Upper lobe of left lung (tissue), 4 donors: ENCODE data around the gene ATP8B1.

ENCODE experiments used
- EP300 ChIP-seq, 4 donors: sonication (generic); formaldehyde crosslinking; IDR thresholded peaks; one replicate each; pipeline ENCODE4 v1.5.1; 2017; ENCODE audit warnings: antibody characterized with exemption in 4 of 4, control low read depth in 2 of 4
- POLR2AphosphoS5 ChIP-seq, 2 donors: sonication (generic); formaldehyde crosslinking; IDR thresholded peaks; one replicate each; pipeline ENCODE4 v1.5.1; 2017; ENCODE audit warnings: antibody characterized with exemption in 2 of 2
- TF ChIP-seq, protein P1 (sequence below), 6 experiments: fragments of 450-650 bp in 4 of 6; fragments of 200-600 bp in 2 of 6; sonication (generic) in 2 of 6; IDR thresholded peaks; one replicate each; pipeline ENCODE4 v1.5.1; 2016 to 2019; ENCODE audit warnings: antibody characterized with exemption in 6 of 6

DNA sequence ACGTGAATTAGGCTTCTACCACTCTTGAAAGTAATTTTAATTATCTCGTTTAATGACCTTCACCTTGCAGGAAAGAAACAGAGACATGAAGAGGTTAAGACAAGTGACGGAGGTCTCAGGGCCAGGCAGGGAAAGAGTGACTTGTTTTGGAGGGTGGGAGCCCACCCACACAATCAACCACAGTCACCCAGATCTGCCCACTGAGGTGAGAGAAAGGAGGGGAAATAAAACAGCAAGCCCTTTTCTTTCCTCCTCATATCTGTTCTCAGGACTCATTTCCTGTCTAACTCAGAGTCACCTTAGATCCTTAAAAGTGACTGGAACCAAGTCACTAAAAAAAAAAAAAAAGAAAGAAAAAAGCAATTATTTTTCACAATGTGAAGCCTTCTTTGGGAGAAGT is 26.8 kb downstream of the ATP8B1 start:
- TF ChIP-seq, protein P1, sequence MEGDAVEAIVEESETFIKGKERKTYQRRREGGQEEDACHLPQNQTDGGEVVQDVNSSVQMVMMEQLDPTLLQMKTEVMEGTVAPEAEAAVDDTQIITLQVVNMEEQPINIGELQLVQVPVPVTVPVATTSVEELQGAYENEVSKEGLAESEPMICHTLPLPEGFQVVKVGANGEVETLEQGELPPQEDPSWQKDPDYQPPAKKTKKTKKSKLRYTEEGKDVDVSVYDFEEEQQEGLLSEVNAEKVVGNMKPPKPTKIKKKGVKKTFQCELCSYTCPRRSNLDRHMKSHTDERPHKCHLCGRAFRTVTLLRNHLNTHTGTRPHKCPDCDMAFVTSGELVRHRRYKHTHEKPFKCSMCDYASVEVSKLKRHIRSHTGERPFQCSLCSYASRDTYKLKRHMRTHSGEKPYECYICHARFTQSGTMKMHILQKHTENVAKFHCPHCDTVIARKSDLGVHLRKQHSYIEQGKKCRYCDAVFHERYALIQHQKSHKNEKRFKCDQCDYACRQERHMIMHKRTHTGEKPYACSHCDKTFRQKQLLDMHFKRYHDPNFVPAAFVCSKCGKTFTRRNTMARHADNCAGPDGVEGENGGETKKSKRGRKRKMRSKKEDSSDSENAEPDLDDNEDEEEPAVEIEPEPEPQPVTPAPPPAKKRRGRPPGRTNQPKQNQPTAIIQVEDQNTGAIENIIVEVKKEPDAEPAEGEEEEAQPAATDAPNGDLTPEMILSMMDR (IDR thresholded peaks at IDR 0.05): no peak
- TF ChIP-seq EP300 (IDR thresholded peaks at IDR 0.05) (no peak), POLR2AphosphoS5 (IDR thresholded peaks at IDR 0.05) (no peak)
